DMS53 treated with DMSO at 0.1 percent for 48 hours (cell line): ENCODE data around the gene DHRS9.

Experiments used
- DNase-seq: peaks from one replicate; lab custom pipeline; 2025; ENCODE audit not compliant: unreplicated experiment; lab: John Stamatoyannopoulos, UW

DHRS9 gene

DNA sequence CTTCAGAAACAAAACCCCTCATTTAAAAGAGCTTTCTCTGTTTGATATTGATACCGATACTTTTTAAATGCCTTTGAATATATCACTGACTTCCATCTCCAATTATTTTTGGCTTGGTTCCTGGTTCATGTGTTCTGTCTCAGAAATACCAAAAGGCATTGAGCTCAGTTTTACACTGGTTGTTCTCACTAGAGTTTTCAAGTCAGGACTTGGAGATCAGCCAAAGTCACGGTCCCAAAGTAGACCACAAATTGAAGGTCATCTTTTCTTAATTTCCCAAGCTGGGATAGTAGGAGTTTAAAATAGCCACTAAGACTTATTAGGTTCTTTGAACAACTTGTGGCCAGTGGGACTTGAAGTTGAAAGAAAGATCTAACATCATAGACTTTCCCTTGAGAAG is 24.2 kb downstream of the DHRS9 start:
- no peak for DNase-seq

DNA sequence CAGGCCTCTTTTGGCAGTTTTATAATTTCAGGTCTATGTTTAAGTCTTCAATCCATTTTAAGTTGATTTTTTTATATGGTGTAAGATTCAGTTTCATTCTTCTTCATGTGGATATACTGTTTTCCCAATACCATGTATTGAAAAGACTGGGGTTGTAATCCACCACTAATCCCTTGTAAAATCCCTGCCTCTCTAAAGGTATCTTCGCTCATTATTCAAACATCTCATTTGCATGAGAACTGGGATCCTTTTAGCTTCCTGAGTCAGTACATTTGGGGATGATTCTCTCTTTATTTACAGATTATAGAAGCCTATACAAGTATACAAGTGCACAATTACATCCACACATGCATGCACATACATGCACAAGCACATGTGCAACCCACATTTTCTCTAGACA is 25.3 kb downstream of the DHRS9 start:
- DNase-seq: no peak

DNA sequence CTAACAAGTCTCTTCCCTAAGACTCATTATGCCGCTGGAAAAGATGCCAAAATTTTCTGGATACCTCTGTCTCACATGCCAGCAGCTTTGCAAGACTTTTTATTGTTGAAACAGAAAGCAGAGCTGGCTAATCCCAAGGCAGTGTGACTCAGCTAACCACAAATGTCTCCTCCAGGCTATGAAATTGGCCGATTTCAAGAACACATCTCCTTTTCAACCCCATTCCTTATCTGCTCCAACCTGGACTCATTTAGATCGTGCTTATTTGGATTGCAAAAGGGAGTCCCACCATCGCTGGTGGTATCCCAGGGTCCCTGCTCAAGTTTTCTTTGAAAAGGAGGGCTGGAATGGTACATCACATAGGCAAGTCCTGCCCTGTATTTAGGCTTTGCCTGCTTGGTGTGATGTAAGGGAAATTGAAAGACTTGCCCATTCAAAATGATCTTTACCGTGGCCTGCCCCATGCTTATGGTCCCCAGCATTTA is 26.3 kb downstream of the DHRS9 start:
- DNase-seq: no peak

DNA sequence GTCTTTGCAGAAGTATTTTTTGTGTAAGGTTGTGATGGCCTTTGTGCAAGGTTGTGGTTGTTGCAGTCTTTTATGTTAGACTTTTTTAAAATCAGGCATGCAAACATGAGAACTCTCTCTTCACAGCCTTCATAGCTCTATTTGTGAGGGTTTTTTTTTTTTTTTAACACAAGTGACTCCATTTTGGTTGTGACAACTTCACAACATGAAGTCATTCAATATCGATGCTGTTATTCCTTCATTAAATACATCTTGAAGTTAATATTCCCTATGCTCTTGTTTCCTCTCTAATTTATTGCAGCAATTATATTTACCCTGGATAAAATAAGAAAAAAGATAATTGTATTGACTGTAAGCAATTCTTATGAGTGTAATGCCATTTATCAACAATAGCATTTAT is 35.5 kb downstream of the DHRS9 start:
- DNase-seq: no peak

DNA sequence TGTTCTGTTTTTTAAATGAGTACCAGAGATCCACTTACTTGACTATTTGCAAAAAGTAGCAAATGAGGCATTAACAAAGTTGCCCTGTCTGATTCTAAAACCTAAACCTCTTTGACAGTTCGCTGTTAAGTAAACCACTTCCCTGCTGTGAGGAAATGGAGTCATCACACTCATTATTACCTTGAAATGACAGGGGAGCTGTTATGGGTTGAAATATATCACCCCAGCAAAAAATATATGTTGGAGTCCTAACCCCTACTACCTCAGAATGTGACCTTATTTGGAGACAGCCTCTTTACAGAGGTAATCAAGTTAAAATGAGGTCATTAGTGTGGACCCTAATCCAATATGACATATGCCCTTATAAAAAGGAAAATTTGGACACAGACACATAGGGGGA is 36.1 kb downstream of the DHRS9 start:
- no peak for DNase-seq

DNA sequence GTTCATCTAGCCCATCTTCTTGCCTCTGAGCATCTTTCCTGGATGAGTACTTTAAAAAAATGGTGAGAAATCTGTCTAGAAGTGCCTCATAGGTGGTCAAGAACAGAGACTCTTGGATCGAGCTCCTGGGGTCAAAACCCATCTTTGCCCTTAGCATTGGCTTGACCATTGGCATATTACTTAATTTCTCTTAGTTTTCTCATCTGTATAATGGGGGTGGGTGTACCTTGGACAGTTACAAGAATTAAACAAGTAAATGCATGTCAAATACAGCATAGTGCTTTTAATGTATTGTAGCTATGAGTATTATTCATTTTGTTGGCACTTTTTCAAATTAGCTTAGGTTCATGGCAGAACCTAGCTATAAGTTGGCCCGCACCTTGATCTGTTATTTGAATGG is 36.8 kb downstream of the DHRS9 start:
- DNase-seq: no peak

DNA sequence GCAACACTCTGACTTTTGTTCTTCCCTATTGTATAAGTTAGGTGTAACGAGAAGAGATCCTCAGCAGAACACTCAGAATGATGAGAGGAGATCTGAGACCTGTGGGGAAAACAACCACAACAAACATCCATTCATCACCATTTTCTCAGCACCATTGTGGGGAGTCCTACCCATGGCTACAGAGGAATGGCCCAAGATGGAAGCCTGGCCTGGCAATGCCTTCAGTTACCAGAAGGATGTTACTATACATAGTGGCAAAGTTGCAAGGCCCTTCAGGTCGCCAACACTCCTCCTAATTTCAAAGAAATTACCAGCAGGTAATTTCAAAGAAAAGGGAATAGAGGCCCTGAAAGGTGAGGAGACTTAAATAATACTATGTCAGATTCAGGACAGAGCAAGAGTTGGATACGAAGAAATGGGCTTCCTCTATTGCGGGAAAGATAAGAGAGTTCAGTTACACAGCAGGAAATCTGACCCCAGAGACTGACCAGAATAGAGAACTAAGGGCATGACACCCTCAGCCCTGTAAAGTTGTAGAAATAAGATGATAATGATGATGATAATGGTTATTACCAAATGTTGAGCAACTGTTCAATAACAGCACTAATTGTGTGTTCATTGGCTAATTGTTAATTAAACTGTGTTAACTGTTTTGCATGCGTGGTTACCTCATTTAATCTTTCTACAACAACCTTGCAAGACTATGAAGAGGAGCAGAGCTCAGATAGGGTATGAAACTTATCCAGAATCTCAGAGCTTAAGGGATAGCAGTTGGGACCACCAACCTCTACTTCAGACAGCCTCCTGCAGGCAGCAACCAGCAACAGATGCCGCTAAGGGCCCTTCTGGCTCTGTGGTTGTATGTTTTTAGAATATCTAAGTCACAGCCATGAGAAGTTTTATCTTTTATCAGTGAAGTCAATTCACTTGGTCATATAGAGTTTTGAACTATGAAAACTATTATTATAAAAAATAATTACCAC is 37.5 kb downstream of the DHRS9 start:
- DNase-seq: no peak

DNA sequence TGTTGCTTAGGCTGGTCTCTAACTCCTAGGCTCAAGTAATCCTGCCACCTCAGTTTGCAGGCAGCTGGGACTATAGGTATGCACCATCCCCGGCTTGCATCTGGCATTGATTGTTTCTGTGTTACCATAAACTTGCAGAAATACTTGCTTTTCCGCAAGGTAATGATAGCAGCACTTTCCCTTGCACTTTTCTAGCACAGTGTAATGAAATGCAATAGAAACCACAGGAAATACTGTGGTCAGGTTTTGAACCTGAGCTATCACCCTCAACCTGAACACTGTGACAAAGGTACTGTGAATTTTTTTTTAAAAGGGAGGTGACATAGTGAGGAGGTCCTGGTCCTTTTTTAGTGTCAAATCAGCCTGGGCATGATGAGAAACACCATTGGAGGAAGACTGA is 38.3 kb downstream of the DHRS9 start:
- no peak for DNase-seq

DNA sequence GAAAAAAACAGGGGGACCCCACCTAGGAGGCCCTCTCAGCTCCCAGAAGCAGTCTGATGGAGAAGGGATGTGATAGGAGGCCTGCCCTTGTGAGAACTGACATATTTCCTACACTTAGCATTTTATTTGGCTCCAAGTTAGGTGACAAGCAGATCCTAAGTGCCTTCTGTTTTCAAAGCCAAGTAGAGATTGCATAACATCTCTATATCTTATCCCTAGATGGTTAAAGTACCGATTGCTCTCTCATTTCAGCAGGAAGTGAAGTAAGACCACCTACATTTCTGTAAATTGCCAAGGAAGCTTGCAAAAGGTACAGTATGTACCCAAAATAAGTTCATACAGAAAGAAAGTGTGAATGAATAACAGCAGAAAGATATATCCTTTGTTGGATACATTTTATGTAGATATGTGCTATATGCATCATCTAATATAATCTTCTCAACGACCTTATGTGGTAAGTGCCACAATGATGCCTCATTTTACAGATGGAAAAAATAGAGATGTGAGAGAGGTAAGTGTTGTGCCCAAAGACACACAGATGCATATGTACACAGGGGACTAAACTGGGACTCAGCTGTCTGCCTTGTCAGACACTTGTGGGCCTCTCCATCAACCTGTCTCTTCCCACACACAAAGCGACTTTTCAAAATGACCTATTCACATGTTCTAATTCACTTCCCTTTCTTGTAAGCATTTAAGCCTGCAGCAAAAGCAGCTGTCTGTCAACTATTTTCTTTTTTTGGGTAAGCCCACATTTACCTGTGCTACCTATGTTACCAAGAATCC is 38.9 kb downstream of the DHRS9 start:
- DNase-seq: no peak

DNA sequence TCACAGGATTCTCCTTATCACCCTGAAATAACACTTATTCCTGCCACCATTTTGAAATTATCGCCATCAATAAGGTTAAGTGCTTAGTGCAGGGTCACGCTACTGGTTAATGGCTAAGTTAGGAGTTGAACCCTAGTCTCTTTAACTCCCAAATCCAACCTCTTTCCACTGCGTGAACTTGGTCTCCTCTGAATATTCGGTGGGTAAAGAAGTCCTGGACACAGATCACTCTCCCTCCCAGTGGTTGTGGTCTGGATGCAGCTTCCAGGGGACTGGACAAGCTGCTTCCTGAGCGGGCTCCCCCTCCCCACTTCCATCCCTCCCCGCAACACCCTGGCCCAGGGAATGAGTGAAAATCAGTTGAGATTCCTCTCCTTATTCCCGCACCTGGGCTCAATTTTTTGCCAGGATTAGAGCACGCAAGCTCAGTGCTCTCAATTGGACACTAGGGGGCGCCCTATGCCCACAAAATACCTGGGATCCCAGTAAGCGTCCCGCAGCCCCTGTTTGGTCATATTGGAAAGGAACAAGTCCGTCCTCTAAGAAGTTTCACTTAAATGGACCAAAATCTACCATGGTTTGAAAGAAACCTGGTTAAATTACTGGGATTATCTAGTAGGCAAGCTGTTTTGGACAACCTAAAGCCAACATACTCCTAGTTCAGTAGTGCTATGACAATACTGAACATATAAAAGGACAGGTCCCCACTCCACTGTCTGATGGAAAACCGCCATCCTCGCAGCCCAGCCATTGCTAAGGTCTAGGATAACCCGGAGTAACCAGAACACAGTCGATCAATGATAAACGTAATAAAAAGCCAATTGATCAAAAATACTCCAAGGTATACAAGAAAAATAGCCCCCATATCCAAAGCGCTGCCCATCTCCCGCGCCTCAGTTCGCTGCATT is 40.4 kb downstream of the DHRS9 start:
- peak; percentile 88 for DNase-seq

DNA sequence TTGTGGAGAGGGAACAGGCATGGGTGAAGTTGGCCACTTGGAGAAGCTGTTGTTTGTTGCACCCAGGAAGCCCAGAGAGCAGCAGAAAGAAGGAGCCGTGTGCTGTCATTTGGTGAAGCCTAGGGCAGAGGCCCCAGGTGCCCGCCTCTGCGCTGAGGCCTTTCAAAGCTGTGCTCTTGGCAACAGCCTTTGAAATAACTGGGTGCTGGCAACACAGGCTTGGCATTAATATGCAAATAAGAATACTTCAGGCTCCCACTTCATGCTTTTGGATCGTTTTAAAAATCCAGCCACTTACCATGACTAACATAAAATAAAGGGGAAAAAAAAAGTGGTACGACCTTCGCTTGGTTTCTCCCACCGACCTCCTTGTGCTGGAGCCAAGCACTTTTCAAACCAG is 41.1 kb downstream of the DHRS9 start:
- DNase-seq: no peak

DNA sequence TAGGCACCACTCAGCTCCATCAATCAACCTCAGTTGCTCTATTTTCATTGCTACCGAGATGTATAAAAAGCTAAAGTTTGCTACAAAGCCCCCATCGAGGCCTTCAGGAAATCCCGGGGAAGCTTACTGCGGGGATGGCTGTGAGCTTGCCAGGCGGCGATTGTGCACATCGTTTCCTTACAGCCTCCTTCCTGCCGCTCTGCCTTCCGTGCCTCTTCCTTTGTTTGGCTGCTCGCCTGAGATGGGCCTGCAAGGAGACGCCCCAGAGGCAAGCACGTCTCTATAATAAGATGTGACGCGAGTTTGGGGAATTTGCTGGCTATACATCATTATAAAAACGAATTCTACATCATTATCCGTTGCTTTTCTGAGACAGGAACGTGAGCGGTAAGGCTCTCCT is 41.6 kb downstream of the DHRS9 start:
- no peak for DNase-seq

DNA sequence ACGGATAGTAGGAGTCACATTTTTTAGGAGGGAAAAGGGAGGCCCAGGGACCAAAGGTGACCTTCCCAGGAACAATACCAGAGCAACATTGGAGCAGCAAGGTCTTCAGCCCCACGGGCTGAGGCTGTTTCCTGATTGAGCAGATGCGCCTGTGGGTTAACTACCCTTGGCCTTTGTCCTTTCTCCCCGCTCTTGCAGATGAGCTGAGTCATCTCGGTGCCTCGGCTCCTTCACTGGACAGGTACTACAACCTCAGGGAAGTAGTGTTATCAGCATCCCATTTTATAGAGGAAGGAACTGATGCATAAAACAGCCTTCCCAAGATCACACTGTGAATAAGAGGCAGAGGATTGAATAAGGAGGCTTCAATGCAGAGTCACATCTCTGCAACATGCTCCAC is 43.5 kb downstream of the DHRS9 start:
- DNase-seq: no peak

DNA sequence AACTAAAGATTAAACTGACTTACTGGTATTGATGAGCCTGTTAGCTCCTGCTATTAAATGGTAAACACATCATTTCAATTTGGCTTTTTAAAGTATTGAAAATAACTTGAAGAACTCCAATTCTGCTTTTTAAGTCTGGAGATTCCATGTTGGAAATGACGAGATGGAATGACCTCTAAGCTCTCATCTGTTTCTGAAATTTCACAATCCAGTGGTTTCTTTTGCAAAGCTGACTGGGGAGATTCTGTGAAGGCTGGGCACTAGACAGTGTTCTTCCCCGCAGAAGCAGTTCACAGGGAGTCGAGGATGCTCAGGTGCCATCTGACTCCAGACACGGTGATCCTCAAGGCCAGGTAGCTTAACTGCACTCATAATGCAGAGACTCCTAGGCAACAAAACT is 44.7 kb downstream of the DHRS9 start:
- DNase-seq: no peak

DNA sequence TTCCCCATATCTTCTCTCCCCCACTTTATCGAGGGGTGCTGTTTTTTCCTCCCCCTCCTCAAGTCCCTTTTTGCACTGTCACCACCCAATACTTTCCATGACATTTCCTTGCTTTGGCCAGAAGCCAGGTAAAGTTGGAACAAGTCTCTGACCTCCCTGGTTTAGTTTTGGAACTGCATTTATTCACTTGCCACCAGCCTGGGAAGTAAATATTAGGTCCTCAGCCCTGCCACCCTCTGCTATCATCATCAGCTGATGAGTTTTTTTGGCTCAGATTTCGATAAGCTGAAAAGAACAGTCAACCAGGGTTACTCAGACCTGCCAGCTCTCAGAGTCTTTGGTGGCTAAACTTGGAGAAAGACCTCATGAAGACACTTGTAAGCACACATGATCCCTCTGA is 47.0 kb downstream of the DHRS9 start:
- DNase-seq: no peak

DNA sequence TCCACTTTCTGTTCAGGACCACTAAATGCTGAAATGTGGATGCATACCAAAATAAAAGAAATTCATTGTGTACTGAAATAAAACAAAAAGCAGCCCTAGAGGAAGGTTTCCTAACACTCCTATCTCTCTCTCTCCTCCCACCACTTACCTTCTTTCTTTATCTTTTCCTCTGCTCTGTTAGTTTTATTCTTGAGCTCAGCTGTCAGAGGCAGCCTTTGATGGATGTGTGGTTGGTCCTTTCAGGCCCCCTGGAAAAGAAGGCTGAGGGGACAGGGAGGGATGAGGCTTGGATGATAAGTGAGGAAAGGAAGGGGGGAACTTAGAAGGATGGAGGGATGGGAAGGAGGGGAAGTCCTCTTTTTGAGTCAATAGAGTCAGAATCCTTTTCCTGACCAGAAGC is 47.6 kb downstream of the DHRS9 start:
- DNase-seq: no peak

DNA sequence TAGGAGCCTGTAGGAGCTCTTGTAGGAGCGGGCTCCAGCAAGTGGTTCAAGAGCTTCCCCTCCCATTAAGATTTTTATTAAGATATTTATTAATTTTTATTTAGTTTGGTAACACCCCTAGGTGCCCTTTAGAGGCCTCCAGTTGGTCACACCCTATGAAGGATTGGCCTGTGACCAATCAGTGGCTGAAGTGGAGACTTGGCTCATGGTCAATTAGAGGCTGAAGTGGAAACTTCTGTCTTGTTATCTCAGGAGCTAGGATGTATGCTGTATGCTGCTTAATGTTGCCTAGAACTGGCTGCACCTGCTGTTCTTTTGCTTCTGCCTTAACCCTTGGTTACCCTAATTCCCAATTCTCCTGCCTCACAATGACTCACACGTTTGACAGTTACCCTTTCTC is 48.7 kb downstream of the DHRS9 start:
- no peak for DNase-seq

DNA sequence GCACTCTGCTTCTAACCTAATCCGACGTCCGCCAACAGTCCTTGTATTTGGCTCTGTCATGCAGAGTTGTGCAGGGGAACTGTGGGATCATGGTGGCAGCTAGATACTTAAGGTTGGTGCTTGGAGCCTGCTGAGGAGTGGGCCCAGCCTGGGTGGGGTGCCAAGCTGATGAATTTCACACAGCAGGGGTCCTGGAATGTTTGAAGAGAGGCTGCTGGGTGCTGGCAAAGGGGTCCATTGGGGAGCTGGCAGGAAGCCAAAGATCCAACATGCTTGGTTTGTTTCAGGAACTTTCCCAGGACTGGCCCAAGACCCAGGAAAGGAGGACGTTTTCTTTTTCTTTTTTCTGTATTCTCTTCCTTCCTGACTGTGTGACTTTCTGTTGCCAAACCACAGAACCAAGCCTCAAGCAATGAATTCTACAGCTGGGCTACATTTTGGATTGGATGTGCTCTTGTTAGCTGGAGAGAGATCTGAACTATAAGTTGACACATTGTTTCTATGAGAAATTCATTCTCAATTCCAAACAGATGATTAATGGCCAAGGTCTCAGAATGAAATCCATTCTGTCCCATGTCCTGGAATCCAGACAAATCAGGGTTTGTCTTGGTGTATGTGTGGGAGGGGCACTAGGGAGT is 49.9 kb downstream of the DHRS9 start:
- DNase-seq: no peak

DNA sequence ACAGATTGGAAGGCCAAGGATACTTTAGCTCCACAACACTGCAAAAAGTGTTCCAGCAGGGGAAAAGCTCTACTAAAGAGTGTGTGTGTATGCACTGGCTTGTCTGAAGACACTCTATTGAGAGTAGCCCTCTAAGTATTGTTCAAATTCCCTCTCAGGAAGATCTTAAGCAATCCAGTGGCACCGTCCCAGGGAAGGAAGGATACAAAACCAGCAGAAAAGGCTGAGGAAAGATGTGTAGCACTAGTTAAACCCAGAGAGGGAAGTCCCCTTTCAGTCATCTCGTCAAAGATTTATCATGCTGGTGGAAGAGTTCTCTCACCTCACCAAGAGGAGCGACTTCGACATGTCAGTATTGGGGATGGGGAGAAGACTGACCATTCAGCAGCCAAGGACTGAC is 50.5 kb downstream of the DHRS9 start:
- DNase-seq: no peak

DNA sequence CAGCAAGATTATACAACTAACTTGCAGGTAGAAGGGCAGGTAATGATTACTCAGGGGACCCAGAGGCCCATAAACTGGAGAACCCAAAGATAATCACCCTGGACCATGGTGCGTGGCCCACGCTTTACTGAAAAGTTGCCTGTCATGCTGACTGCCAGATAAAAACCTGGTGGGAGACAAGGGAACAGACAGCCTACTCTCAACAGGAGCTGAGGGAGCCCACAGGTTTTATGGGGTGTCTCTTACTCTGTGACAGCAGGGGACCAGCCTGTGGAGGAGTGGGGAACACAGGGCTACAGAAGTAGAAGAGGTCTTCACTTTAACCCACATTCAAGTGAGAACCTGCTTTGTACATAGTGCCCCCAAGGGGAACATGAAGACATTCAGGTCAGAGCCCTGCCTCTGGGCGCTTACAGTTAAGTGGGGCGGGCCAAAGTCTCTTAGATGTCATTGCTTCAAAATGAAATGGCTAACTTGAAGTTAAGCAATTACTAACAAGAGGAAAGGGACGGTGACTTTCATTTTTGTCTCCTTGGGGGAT is 60.4 kb downstream of the DHRS9 start:
- DNase-seq: no peak
